ENCODE results near the gene ZFYVE28.
"Not testable (repeated sequence)": the region's sequence is repeated elsewhere in the genome, so short reads cannot be mapped to it uniquely, and the experiment has no call there.

The ZFYVE28 gene

GRCh38 chr4:2383220-2383631, 35.2 kb downstream of the ZFYVE28 start:
- H3K4me3 Mint-ChIP-seq, ATAC-seq, DNase-seq, H3K27me3 Mint-ChIP-seq, H3K9me3 Mint-ChIP-seq, H3K27ac Mint-ChIP-seq: not testable (repeated sequence)
- H3K4me1 Mint-ChIP-seq, result peaks cover 13% of the 10 kb centered on the region

- H3K4me3 Mint-ChIP-seq, H3K27ac Mint-ChIP-seq, H3K9me3 Mint-ChIP-seq, DNase-seq, H3K27me3 Mint-ChIP-seq, ATAC-seq: not testable (repeated sequence)
- H3K4me1 Mint-ChIP-seq, result peaks cover 13% of the 10 kb centered on the region
These were observed 35.7 kb downstream of the ZFYVE28 start for GRCh38 chr4:2382769-2383202.

- not testable (repeated sequence) for ATAC-seq, H3K9me3 Mint-ChIP-seq, DNase-seq, H3K4me3 Mint-ChIP-seq, H3K27ac Mint-ChIP-seq, H3K27me3 Mint-ChIP-seq
- peaks cover 13% of the 10 kb centered on the region for H3K4me1 Mint-ChIP-seq
These were observed 37.9 kb downstream of the ZFYVE28 start for GRCh38 chr4:2380589-2380988.

GRCh38 chr4:2378898-2379297, 39.5 kb downstream of the ZFYVE28 start:
- H3K9me3 Mint-ChIP-seq, result no peaks in the 10 kb centered on the region
- no peaks in the 10 kb centered on the region for H3K27me3 Mint-ChIP-seq
- no peak overlapping the region for H3K27ac Mint-ChIP-seq
- H3K4me1 Mint-ChIP-seq, result peaks cover 13% of the 10 kb centered on the region
- DNase-seq, result no peak
- H3K4me3 Mint-ChIP-seq, result no peak overlapping the region
- no peak for ATAC-seq

GRCh38 chr4:2378401-2378800, 40.0 kb downstream of the ZFYVE28 start:
- DNase-seq (no peak), ATAC-seq (no peak)
- Mint-ChIP-seq H3K27me3 (no peaks in the 10 kb centered on the region), H3K4me1 (peaks cover 9% of the 10 kb centered on the region), H3K9me3 (no peaks in the 10 kb centered on the region), H3K4me3 (no peak overlapping the region), H3K27ac (no peak overlapping the region)

- ATAC-seq (no peak), DNase-seq (no peak)
- Mint-ChIP-seq H3K4me3 (no peak overlapping the region), H3K4me1 (no peaks in the 10 kb centered on the region), H3K27me3 (no peaks in the 10 kb centered on the region), H3K27ac (no peak overlapping the region), H3K9me3 (no peaks in the 10 kb centered on the region)
These were observed 41.2 kb downstream of the ZFYVE28 start for GRCh38 chr4:2377241-2377640.

- Mint-ChIP-seq H3K4me1 (no peaks in the 10 kb centered on the region), H3K27me3 (no peaks in the 10 kb centered on the region), H3K27ac (no peak overlapping the region), H3K4me3 (no peak overlapping the region), H3K9me3 (no peaks in the 10 kb centered on the region)
- ATAC-seq (no peak), DNase-seq (no peak)
These were observed 43.0 kb downstream of the ZFYVE28 start for GRCh38 chr4:2375427-2375826.

- DNase-seq (no peak), ATAC-seq (no peak)
- no peak overlapping the region for H3K27ac Mint-ChIP-seq
- H3K4me1 Mint-ChIP-seq, result no peaks in the 10 kb centered on the region
- no peak overlapping the region for H3K4me3 Mint-ChIP-seq
- no peaks in the 10 kb centered on the region for H3K27me3 Mint-ChIP-seq
- H3K9me3 Mint-ChIP-seq, result peaks cover 5 to 6% of the 10 kb centered on the region in 2 donors
These were observed 44.9 kb downstream of the ZFYVE28 start for GRCh38 chr4:2373532-2373931.

- H3K9me3 Mint-ChIP-seq, result peaks cover 5 to 6% of the 10 kb centered on the region in 2 donors
These were observed 45.9 kb downstream of the ZFYVE28 start for GRCh38 chr4:2372488-2373030.

GRCh38 chr4:2371765-2372487, 46.5 kb downstream of the ZFYVE28 start:
- ATAC-seq (no peak), DNase-seq (no peak)
- no peak overlapping the region for H3K4me3 Mint-ChIP-seq
- no peak overlapping the region for H3K27ac Mint-ChIP-seq
- no peaks in the 10 kb centered on the region for H3K4me1 Mint-ChIP-seq
- no peaks in the 10 kb centered on the region for H3K27me3 Mint-ChIP-seq
- peaks cover 5 to 6% of the 10 kb centered on the region in 2 donors for H3K9me3 Mint-ChIP-seq

More at GRCh38 chr4:2372488-2373030, 45.9 kb downstream of the ZFYVE28 start:
- no peaks in the 10 kb centered on the region for H3K4me1 Mint-ChIP-seq
- no peak overlapping the region for H3K27ac Mint-ChIP-seq
- no peaks in the 10 kb centered on the region for H3K27me3 Mint-ChIP-seq
- ATAC-seq (peak; percentile 39), DNase-seq (no peak)
- no peak overlapping the region for H3K4me3 Mint-ChIP-seq

GRCh38 chr4:2370597-2371320, 47.7 kb downstream of the ZFYVE28 start:
- H3K4me1 Mint-ChIP-seq, result no peaks in the 10 kb centered on the region

GRCh38 chr4:2368746-2369437, 49.6 kb downstream of the ZFYVE28 start:
- H3K27ac Mint-ChIP-seq, result no peak overlapping the region
- H3K9me3 Mint-ChIP-seq, result peaks cover 5 to 6% of the 10 kb centered on the region in 2 donors
- no peaks in the 10 kb centered on the region for H3K27me3 Mint-ChIP-seq
- H3K4me3 Mint-ChIP-seq, result no peak overlapping the region
- ATAC-seq (no peak), DNase-seq (no peak)
- peaks cover 14% of the 10 kb centered on the region for H3K4me1 Mint-ChIP-seq

More at GRCh38 chr4:2370597-2371320, 47.7 kb downstream of the ZFYVE28 start:
- H3K9me3 Mint-ChIP-seq, result peaks cover 5 to 6% of the 10 kb centered on the region in 2 donors
- H3K27ac Mint-ChIP-seq, result no peak overlapping the region
- ATAC-seq (no peak), DNase-seq (no peak)
- H3K4me3 Mint-ChIP-seq, result no peak overlapping the region
- H3K27me3 Mint-ChIP-seq, result no peaks in the 10 kb centered on the region

GRCh38 chr4:2367626-2368025, 50.8 kb downstream of the ZFYVE28 start:
- H3K4me3 Mint-ChIP-seq, result no peak overlapping the region
- H3K4me1 Mint-ChIP-seq, result peaks cover 23% of the 10 kb centered on the region
- no peak for DNase-seq
- no peak for ATAC-seq
- no peaks in the 10 kb centered on the region for H3K27me3 Mint-ChIP-seq
- peaks cover 5 to 6% of the 10 kb centered on the region in 2 donors for H3K9me3 Mint-ChIP-seq
- no peak overlapping the region for H3K27ac Mint-ChIP-seq

GRCh38 chr4:2366252-2367192, 51.9 kb downstream of the ZFYVE28 start:
- no peak overlapping the region for H3K27ac Mint-ChIP-seq
- no peak overlapping the region for H3K4me3 Mint-ChIP-seq

GRCh38 chr4:2365913-2366210, 52.6 kb downstream of the ZFYVE28 start:
- Mint-ChIP-seq H3K4me3 (peak overlapping the region in 1 of 2 donors; percentile 80), H3K27ac (no peak overlapping the region)

More at GRCh38 chr4:2366252-2367192, 51.9 kb downstream of the ZFYVE28 start:
- DNase-seq, result no peak
- Mint-ChIP-seq H3K4me1 (peaks cover 33% of the 10 kb centered on the region), H3K27me3 (no peaks in the 10 kb centered on the region), H3K9me3 (peaks cover 5 to 6% of the 10 kb centered on the region in 2 donors)
- ATAC-seq, result no peak

More at GRCh38 chr4:2365913-2366210, 52.6 kb downstream of the ZFYVE28 start:
- peaks cover 5 to 6% of the 10 kb centered on the region in 2 donors for H3K9me3 Mint-ChIP-seq
- DNase-seq (no peak), ATAC-seq (no peak)
- H3K27me3 Mint-ChIP-seq, result no peaks in the 10 kb centered on the region
- H3K4me1 Mint-ChIP-seq, result peaks cover 39% of the 10 kb centered on the region

Measured in stimulated activated naive CD8-positive, alpha-beta T cell treated with anti-CD3 and anti-CD28 coated beads, Interleukin-15, amount 100 ng/mL, for 72 hours (primary cell).